ENCODE results near the gene SAYSD1. TPM values are rescaled to one million over a fixed set of nuclear protein-coding genes. Genes with fewer than 3 reads are reported as not detected.

Gene SAYSD1
- total and polyA plus RNA-seq, 9 of the 15 experiments (the other 6 are each of a cell fraction or from before 2014, with no cell fraction given) = 3.5 to 19.1 (median 12.4) TPM

DNA sequence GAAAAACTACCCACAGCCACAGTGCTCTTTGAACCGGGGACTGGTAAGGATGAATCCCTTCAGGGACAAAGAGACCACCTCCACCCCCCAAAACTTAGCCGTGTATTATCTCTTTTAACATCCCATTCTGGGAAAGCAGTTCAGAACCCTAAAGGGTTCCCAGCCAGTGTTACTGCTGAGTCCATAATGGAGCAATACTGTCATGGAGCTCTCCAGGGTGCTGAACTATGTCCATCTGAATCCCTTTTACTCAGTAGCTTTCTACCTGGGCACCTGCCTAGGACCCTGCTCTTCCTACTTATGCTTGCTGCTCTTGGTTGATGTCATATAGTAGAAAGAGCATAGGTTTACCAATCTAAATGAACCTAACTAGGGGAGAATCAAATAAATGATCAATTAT, 22.3 kb upstream of the SAYSD1 start:
- H3K4me1 ChIP-seq (replicated peaks in 1 of 2; ENCODE audit: control insufficient read depth in 2 of 2, insufficient read depth in 2 of 2, low read length in 2 of 2) = no peaks in the 10 kb centered on the region
- H3K9ac ChIP-seq (ENCODE audit: insufficient read depth in 1 of 2, low read depth in 2 of 2, low read length in 2 of 2) = no peak overlapping the region
- peak; percentile 82 for FAIRE-seq
- no TSS peak for BruUV-seq (replicated peaks)
- peaks cover 2 to 16% of the 10 kb centered on the region in 2 experiments; a peak in 2 of 5 replicates for H3K27me3 ChIP-seq (ENCODE audit: control insufficient read depth in 2 of 2, insufficient read depth in 2 of 2, low read length in 2 of 2)
- ChIA-PET CTCF (ENCODE audit: low intra/inter-chr PET ratio) (no interaction called here), POLR2A (interaction anchor here (0.6 kb wide), 1 partner anchor 10 kb away, joined by 3 read pairs; no protein-coding TSS in a partner anchor)
- H3K79me2 ChIP-seq (ENCODE audit: control insufficient read depth, insufficient read depth, low read length) = no peaks in the 10 kb centered on the region
- intact Hi-C loops (cut with micrococcal nuclease) (no loop called here), in situ Hi-C loops (cut with MboI) (no loop called here)
- peak; percentile 83 for ATAC-seq
- H3K27ac ChIP-seq (ENCODE audit: extremely low read depth, low read depth, low read length) = no peak overlapping the region
- peak; percentile 51 to 76 (median 62) for DNase-seq (ENCODE audit: extremely low read depth in 1 of 4, low spot score in 3 of 4)
- no peaks in the 10 kb centered on the region for H3K9me1 ChIP-seq (ENCODE audit: control insufficient read depth, insufficient read depth, low read length)
- WGBS (ENCODE audit: insufficient coverage, low coverage, missing lambda C conversion rate) = 0% methylated on average over 2 of the region's 2 CpGs
- no peak overlapping the region for H2AFZ ChIP-seq (ENCODE audit: low read depth, low read length)
- H3K4me2 ChIP-seq (ENCODE audit: insufficient read depth, low read length) = no peak overlapping the region
- no peaks in the 10 kb centered on the region for H4K20me1 ChIP-seq (replicated peaks; ENCODE audit: control insufficient read depth, insufficient read depth, low read length)
- no peaks in the 10 kb centered on the region for H3K36me3 ChIP-seq (ENCODE audit: control insufficient read depth, insufficient read depth, low read length)
- H3K4me3 ChIP-seq = no peak overlapping the region
- no peaks in the 10 kb centered on the region for H3K9me3 ChIP-seq (replicated peaks; ENCODE audit: control insufficient read depth, insufficient read depth, low read depth, low read length)
- TF ChIP-seq, protein P1, sequence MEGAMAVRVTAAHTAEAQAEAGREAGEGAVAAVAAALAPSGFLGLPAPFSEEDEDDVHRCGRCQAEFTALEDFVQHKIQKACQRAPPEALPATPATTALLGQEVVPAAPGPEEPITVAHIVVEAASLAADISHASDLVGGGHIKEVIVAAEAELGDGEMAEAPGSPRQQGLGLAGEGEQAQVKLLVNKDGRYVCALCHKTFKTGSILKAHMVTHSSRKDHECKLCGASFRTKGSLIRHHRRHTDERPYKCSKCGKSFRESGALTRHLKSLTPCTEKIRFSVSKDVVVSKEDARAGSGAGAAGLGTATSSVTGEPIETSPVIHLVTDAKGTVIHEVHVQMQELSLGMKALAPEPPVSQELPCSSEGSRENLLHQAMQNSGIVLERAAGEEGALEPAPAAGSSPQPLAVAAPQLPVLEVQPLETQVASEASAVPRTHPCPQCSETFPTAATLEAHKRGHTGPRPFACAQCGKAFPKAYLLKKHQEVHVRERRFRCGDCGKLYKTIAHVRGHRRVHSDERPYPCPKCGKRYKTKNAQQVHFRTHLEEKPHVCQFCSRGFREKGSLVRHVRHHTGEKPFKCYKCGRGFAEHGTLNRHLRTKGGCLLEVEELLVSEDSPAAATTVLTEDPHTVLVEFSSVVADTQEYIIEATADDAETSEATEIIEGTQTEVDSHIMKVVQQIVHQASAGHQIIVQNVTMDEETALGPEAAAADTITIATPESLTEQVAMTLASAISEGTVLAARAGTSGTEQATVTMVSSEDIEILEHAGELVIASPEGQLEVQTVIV (CRISPR knock-in tag; IDR thresholded peaks at IDR 0.05; ENCODE audit: borderline replicate concordance) = no peak
- no peak for TF ChIP-seq CEBPG (CRISPR knock-in tag; IDR thresholded peaks at IDR 0.05)
- TF ChIP-seq CEBPG (tag; conservative IDR thresholded peaks at IDR 0.05 in 1 of 2, IDR thresholded peaks at IDR 0.05 in 1 of 2) = peak; percentile 44 to 82; a peak in 3 of 4 replicates
- TF ChIP-seq DMBX1 (CRISPR knock-in tag; IDR thresholded peaks at IDR 0.05; ENCODE audit: borderline replicate concordance) = peak; percentile 85
- TF ChIP-seq GMEB1 (CRISPR knock-in tag; IDR thresholded peaks at IDR 0.05) = peak; percentile 21; the same call in 1 of the 2 replicates
- TF ChIP-seq HNRNPL (IDR thresholded peaks at IDR 0.05; ENCODE audit: low read depth, low read length) = no peak
- TF ChIP-seq ZNF766 (CRISPR knock-in tag; conservative IDR thresholded peaks at IDR 0.05) = peak; percentile 90
- 0 out of 2 replicates have a peak, but pooled peaks have one; percentile 7 for TF ChIP-seq HCFC1 (IDR thresholded peaks at IDR 0.05; ENCODE audit: low read depth, low read length)
- TF ChIP-seq RCOR1 (IDR thresholded peaks at IDR 0.05; ENCODE audit: borderline replicate concordance in 1 of 2, low read depth in 2 of 2, low read length in 2 of 2) = peak in 1 of 2 experiments; percentile 47; a peak in 1 of 4 replicates
- 0 out of 2 replicates have a peak, but pooled peaks have one; percentile 37 for TF ChIP-seq SMAD4 (CRISPR knock-in tag; conservative IDR thresholded peaks at IDR 0.05)
- TF ChIP-seq, protein P2, sequence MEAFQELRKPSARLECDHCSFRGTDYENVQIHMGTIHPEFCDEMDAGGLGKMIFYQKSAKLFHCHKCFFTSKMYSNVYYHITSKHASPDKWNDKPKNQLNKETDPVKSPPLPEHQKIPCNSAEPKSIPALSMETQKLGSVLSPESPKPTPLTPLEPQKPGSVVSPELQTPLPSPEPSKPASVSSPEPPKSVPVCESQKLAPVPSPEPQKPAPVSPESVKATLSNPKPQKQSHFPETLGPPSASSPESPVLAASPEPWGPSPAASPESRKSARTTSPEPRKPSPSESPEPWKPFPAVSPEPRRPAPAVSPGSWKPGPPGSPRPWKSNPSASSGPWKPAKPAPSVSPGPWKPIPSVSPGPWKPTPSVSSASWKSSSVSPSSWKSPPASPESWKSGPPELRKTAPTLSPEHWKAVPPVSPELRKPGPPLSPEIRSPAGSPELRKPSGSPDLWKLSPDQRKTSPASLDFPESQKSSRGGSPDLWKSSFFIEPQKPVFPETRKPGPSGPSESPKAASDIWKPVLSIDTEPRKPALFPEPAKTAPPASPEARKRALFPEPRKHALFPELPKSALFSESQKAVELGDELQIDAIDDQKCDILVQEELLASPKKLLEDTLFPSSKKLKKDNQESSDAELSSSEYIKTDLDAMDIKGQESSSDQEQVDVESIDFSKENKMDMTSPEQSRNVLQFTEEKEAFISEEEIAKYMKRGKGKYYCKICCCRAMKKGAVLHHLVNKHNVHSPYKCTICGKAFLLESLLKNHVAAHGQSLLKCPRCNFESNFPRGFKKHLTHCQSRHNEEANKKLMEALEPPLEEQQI (IDR thresholded peaks at IDR 0.05) = 0 out of 2 replicates have a peak, but pooled peaks have one; percentile 44
- TF ChIP-seq PREB (CRISPR knock-in tag; IDR thresholded peaks at IDR 0.05) = no peak
- no peak for TF ChIP-seq HDGF (IDR thresholded peaks at IDR 0.05)
- peak; percentile 98 for TF ChIP-seq MIER1 (IDR thresholded peaks at IDR 0.05; ENCODE audit: low read depth)
- peak; percentile 64 for TF ChIP-seq CEBPB (tag; IDR thresholded peaks at IDR 0.05)
